ENCODE results near the gene CDC42BPB. TPM values are rescaled to one million over a fixed set of nuclear protein-coding genes. Genes with fewer than 3 reads are reported as not detected.
A peak's percentile ranks its signal among the peaks of the same experiment; 100 is the strongest.

The CDC42BPB gene
- total and polyA plus RNA-seq, 8 donors: 73.4 to 91.4 (median 79.5) TPM

DNA sequence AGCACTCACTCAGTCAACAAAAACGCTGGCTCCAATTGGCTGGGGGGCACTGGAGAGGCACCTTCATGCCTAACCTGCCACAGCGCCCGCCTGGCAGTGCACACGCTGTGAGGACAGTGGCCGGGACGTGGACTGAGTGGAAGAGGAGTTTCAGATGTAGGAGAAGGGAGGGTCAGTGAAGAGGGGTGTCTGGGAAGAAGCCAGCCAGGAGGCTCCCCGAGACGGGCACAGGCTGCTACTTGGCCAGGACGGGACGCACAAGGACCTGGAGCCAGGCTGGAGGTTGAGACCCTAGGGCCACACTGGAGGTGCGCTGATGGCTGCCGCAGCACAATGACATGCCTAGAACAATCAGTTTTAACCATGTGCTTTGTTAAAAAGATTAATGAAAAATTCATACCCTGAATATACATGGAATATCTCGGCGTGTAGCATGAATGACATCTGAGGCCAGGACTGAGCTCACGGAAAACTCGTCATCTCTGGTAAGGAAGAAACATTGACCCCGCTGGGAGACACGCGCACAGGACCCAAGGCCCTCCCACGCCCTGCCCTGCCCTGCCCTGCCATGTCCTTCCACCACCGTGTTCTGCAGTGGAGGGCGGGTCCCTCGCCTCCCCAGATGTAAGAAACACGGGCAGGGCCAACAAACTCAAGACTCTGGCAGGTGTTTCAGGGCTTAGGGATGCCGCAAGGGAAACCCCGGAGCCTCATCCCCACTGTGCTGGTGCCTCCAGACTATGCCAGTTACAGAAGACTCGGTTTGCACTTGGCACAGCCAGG lies 109.8 kb downstream of the CDC42BPB start:
- Histone ChIP-seq H3K36me3 (peaks cover 0 to 93% of the 10 kb centered on the region in 2 donors), H3K27me3 (no peaks in the 10 kb centered on the region), H3K4me1 (peaks cover 0 to 4% of the 10 kb centered on the region in 2 donors), H3K9me3 (no peaks in the 10 kb centered on the region), H3K4me3 (no peak overlapping the region), H3K27ac (no peak overlapping the region)
- TF ChIP-seq CTCF (IDR thresholded peaks at IDR 0.05): no peak
- intact Hi-C loops (cut with DNase I): no loop called here
- ATAC-seq: no peak
- peak in 1 of 4 donors; percentile 60 for DNase-seq

- peaks cover 0 to 91% of the 10 kb centered on the region in 2 donors for H3K36me3 ChIP-seq
- no peak for TF ChIP-seq CTCF (IDR thresholded peaks at IDR 0.05)
Observed at GRCh38 chr14:102945346-102946130, 111.8 kb downstream of the CDC42BPB start.

GRCh38 chr14:102944448-102945330 lies 112.7 kb downstream of the CDC42BPB start:
- no peak overlapping the region for H3K27ac ChIP-seq
- TF ChIP-seq CTCF (IDR thresholded peaks at IDR 0.05): no peak
- H3K9me3 ChIP-seq: no peaks in the 10 kb centered on the region
- peak in 1 of 4 donors; percentile 67 for DNase-seq
- no peak overlapping the region for H3K4me3 ChIP-seq
- intact Hi-C loops (cut with DNase I): no loop called here
- H3K27me3 ChIP-seq: no peaks in the 10 kb centered on the region
- peaks cover 0 to 4% of the 10 kb centered on the region in 2 donors for H3K4me1 ChIP-seq
- no peak for ATAC-seq
- H3K36me3 ChIP-seq: peaks cover 0 to 91% of the 10 kb centered on the region in 2 donors

More at GRCh38 chr14:102945346-102946130, 111.8 kb downstream of the CDC42BPB start:
- peak in 1 of 4 donors; percentile 77 for DNase-seq
- intact Hi-C loops (cut with DNase I): no loop called here
- ATAC-seq: no peak
- Histone ChIP-seq H3K4me3 (no peak overlapping the region), H3K4me1 (peaks cover 0 to 4% of the 10 kb centered on the region in 2 donors), H3K27ac (no peak overlapping the region), H3K9me3 (no peaks in the 10 kb centered on the region), H3K27me3 (no peaks in the 10 kb centered on the region)

GRCh38 chr14:102943979-102944378 lies 113.4 kb downstream of the CDC42BPB start:
- Histone ChIP-seq H3K27me3 (no peaks in the 10 kb centered on the region), H3K9me3 (no peaks in the 10 kb centered on the region), H3K27ac (no peak overlapping the region), H3K36me3 (peaks cover 0 to 91% of the 10 kb centered on the region in 2 donors), H3K4me3 (no peak overlapping the region), H3K4me1 (peaks cover 0 to 3% of the 10 kb centered on the region in 2 donors)
- intact Hi-C loops (cut with DNase I): no loop called here
- peak in 1 of 4 donors; percentile 34 for DNase-seq
- ATAC-seq: no peak
- no peak for TF ChIP-seq CTCF (IDR thresholded peaks at IDR 0.05)

Measured in left lung (tissue), 10 donors.